ENCODE results near the gene DPYSL5. TPM values are rescaled to one million over a fixed set of nuclear protein-coding genes. Genes with fewer than 3 reads are reported as not detected.
A peak's percentile ranks its signal among the peaks of the same experiment; 100 is the strongest.

The DPYSL5 gene
- total RNA-seq, 1 donor from 2014 or later = not detected

DNA sequence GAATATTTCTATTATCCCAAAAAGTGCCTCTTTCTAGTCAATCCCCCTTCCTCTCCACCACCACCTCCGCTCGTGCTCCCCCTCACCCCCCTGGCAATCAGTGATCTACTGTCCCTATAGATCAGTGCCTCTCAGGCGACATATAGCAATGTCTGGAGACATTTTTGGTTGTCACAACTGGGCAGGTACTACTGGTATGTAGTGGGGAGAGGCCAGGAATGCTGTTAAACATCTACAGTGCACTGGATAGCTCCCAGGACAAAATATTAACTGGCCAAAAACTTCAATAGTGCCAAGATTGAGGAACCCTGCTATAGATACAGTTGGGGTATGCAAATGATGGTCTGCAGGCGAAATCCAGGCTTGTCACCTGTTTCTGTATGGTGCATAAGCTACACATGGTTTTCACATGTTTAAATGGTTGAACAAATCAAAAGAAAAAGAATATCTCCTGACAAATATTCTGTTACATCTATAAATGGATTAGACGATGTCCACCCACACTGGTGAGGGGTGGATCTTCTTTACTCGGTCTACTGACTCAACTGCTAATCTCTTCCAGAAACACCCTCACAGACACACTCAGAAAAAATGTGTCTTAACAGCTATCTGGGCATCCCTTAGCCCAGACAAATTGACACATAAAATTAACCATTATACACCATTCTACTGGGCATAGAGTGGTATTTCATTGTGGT, 25.5 kb downstream of the DPYSL5 start:
- H3K27ac ChIP-seq = no peak overlapping the region
- intact Hi-C loops (cut with DNase I) = no loop called here
- no peaks in the 10 kb centered on the region for H3K36me3 ChIP-seq
- ATAC-seq (peak; percentile 17), DNase-seq (no peak)
- no peaks in the 10 kb centered on the region for H3K4me1 ChIP-seq
- no peaks in the 10 kb centered on the region for H3K9me3 ChIP-seq
- H3K4me3 ChIP-seq = no peak overlapping the region
- TF ChIP-seq, protein P1, sequence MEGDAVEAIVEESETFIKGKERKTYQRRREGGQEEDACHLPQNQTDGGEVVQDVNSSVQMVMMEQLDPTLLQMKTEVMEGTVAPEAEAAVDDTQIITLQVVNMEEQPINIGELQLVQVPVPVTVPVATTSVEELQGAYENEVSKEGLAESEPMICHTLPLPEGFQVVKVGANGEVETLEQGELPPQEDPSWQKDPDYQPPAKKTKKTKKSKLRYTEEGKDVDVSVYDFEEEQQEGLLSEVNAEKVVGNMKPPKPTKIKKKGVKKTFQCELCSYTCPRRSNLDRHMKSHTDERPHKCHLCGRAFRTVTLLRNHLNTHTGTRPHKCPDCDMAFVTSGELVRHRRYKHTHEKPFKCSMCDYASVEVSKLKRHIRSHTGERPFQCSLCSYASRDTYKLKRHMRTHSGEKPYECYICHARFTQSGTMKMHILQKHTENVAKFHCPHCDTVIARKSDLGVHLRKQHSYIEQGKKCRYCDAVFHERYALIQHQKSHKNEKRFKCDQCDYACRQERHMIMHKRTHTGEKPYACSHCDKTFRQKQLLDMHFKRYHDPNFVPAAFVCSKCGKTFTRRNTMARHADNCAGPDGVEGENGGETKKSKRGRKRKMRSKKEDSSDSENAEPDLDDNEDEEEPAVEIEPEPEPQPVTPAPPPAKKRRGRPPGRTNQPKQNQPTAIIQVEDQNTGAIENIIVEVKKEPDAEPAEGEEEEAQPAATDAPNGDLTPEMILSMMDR (IDR thresholded peaks at IDR 0.05) = no peak
- no peaks in the 10 kb centered on the region for H3K27me3 ChIP-seq

DNA sequence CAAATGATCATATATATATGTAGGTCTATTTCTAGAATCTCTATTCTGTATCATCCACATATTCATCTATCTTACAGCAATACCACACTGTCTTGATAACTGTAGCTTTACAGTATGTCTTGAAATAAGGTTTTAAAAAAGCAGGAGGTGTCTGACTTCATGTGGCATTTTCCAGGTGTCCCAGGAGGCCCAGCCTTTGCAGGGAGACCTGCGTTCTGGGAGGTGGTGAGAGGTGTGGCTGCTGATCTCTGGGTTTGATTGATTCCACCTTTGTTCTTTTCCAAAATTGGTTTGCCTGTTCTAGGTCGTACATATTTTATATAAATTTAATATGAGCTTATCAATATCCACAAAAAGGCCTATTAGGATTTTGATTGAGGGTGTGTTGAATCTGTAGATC, 26.6 kb downstream of the DPYSL5 start:
- H3K27me3 ChIP-seq = no peaks in the 10 kb centered on the region
- DNase-seq (no peak), ATAC-seq (no peak)

GRCh38 chr2:26875065-26875634, 27.2 kb downstream of the DPYSL5 start:
- no peaks in the 10 kb centered on the region for H3K27me3 ChIP-seq
- intact Hi-C loops (cut with DNase I) = no loop called here
- DNase-seq (no peak), ATAC-seq (peak; percentile 52)
- TF ChIP-seq, protein P1 (IDR thresholded peaks at IDR 0.05) = no peak
- no peaks in the 10 kb centered on the region for H3K36me3 ChIP-seq
- H3K27ac ChIP-seq = no peak overlapping the region
- no peaks in the 10 kb centered on the region for H3K4me1 ChIP-seq
- H3K4me3 ChIP-seq = no peak overlapping the region
- H3K9me3 ChIP-seq = no peaks in the 10 kb centered on the region

More for the DNA sequence above, 26.6 kb downstream of the DPYSL5 start:
- Histone ChIP-seq H3K27ac (no peak overlapping the region), H3K4me1 (no peaks in the 10 kb centered on the region), H3K36me3 (no peaks in the 10 kb centered on the region), H3K9me3 (no peaks in the 10 kb centered on the region), H3K4me3 (no peak overlapping the region)
- TF ChIP-seq, protein P1 (IDR thresholded peaks at IDR 0.05) = no peak
- intact Hi-C loops (cut with DNase I) = no loop called here

- H3K36me3 ChIP-seq = no peaks in the 10 kb centered on the region
- no peak for DNase-seq
- no peaks in the 10 kb centered on the region for H3K4me1 ChIP-seq
- H3K9me3 ChIP-seq = no peaks in the 10 kb centered on the region
- H3K4me3 ChIP-seq = no peak overlapping the region
- TF ChIP-seq, protein P1 (IDR thresholded peaks at IDR 0.05) = no peak
- no peak for ATAC-seq
- no peak overlapping the region for H3K27ac ChIP-seq
- intact Hi-C loops (cut with DNase I) = no loop called here
- no peaks in the 10 kb centered on the region for H3K27me3 ChIP-seq
Observed at GRCh38 chr2:26875808-26876207, 27.9 kb downstream of the DPYSL5 start.

DNA sequence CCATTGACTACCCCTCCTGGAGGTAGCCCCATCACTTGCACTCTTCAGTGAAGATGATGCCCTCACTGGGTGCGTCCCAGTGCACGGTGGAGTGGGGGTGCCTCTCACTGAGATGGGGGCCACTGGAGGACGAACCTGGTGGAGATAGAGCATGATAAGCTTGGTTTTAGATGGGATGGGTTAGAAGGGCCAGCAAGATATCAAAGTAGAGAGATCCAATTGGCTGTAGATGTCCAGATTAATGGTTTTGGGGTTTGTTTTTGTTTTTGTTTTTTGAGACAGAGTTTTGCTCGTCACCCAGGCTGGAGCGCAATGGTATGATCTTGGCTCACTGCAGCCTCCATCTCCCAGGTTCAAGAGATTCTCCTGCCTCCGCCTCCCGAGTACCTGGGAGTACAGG, 28.3 kb downstream of the DPYSL5 start:
- H3K27ac ChIP-seq = no peak overlapping the region
- H3K4me3 ChIP-seq = no peak overlapping the region
- H3K9me3 ChIP-seq = no peaks in the 10 kb centered on the region
- intact Hi-C loops (cut with DNase I) = no loop called here
- no peaks in the 10 kb centered on the region for H3K4me1 ChIP-seq
- no peaks in the 10 kb centered on the region for H3K27me3 ChIP-seq
- H3K36me3 ChIP-seq = no peaks in the 10 kb centered on the region
- ATAC-seq (no peak), DNase-seq (no peak)
- TF ChIP-seq, protein P1 (IDR thresholded peaks at IDR 0.05) = no peak

Data from upper lobe of right lung (tissue), 1 donor.